Pancreas (tissue), 10 donors: Measurements from ENCODE around the gene NEB. TPM values are rescaled to one million over a fixed set of nuclear protein-coding genes. Genes with fewer than 3 reads are reported as not detected.
"Not testable (repeated sequence)": the region's sequence is repeated elsewhere in the genome, so short reads cannot be mapped to it uniquely, and the experiment has no call there.

Experiments
- ATAC-seq, 4 donors: fragments of 200-7000 bp; cut with Tn5 transposase; one replicate each; pipeline versions ENCODE4 v1.8.0 to v1.9.1; 2020; ENCODE audit warnings: mild to moderate bottlenecking in 4 of 4, moderate library complexity in 4 of 4
- DNase-seq, 6 donors: peaks; one replicate each; pipeline ENCODE4 v3.0.0-alpha.2; 2020
- FAIRE-seq: peaks from 2 replicates; lab custom pipeline; 2012; peaks lifted over from hg19 to GRCh38; lab: Jason Lieb, UNC
- H3K27ac ChIP-seq, 4 donors: fragments of 200-600 bp; sonication (generic); 1 replicate in 3 of 4; 2 replicates in 1 of 4; pipeline versions ENCODE4 v1.5.0 to v1.8.0; 2020
- H3K27me3 ChIP-seq, 4 donors: fragments of 200-600 bp; one replicate each; pipeline ENCODE4 v1.8.0; 2021
- H3K36me3 ChIP-seq, 3 donors: fragments of 200-600 bp; sonication (generic) in 1 of 3; one replicate each; pipeline versions ENCODE4 v1.5.0 to v1.8.0; 2020 to 2021
- H3K4me1 ChIP-seq, 3 donors: fragments of 200-600 bp; one replicate each; pipeline ENCODE4 v1.8.0; 2021
- H3K4me3 ChIP-seq, 4 donors: fragments of 200-600 bp; sonication (generic) in 2 of 4; one replicate each; pipeline versions ENCODE4 v1.5.0 to v1.8.0; 2020 to 2021
- H3K9me3 ChIP-seq, 4 donors: fragments of 200-600 bp; one replicate each; pipeline ENCODE4 v1.8.0; 2021
- CTCF ChIP-seq, 4 donors: fragments of 200-600 bp; sonication (generic) in 3 of 4; IDR thresholded peaks; one replicate each; pipeline versions ENCODE4 v1.5.0 to v1.8.0; 2021; ENCODE audit warnings: antibody characterized with exemption in 4 of 4
- WGBS, 2 donors: extraction: QIAGEN DNeasy Blood & Tissue Kit; methylation state at CpG; one replicate each; pipeline ENCODE4 v1.1.7; 2013; 5-methylcytosine and 5-hydroxymethylcytosine counted together
- intact Hi-C, 3 donors: fragments of 100-400 bp; cut with DNase I; formaldehyde crosslinking; loops; one replicate each; pipeline versions ENCODE4 v1.11.1 to v1.14.2; 2022
- polyA plus RNA-seq, 2 donors: library from polyadenylated mRNA; stranded (reverse); fragments of 200-250 nt; gene quantifications; one replicate each; pipeline ENCODE4 v1.2.3, GENCODE V29; 2013
- total RNA-seq, 6 donors: library from RNA; stranded (reverse); fragmentation: NEBNext Ultra II Directional in 4 of 6; extraction: Animal tissue kit (Norgen Biotek cat#: 25700) in 4 of 6; gene quantifications; one replicate each; pipeline versions ENCODE4 v1.2.1 to v1.2.4, GENCODE V29; 2021 to 2023
- donor health status: healthy with polysubstance abuse.
- donor health status: DM: no; HTN: no; CAD: no; lungs with moderate emphysema.
- donor health status: DM: no; HTN: no; CAD: no.
- donor health status: control.
- donor health status: control.
- donor health status: Bipolar disorder and iron deficiency.
- donor health status: DM: yes; HTN: yes; CAD: no.
- donor health status: DM: no; HTN: no; CAD: no.
- donor health status: DM: no; HTN: no; CAD: no.
- donor health status: DM: yes; HTN: yes; CAD: no.

Gene NEB
- total and polyA plus RNA-seq, 8 donors = 0.58 to 2.5 (median 0.80) TPM

GRCh38 chr2:151753540-151753939, 19.3 kb upstream of the NEB start:
- no peak overlapping the region for H3K4me3 ChIP-seq
- H3K9me3 ChIP-seq = no peaks in the 10 kb centered on the region
- H3K27me3 ChIP-seq = no peaks in the 10 kb centered on the region
- intact Hi-C loops = no loop called here
- ATAC-seq (no peak), FAIRE-seq (no peak), DNase-seq (no peak)
- H3K27ac ChIP-seq = no peak overlapping the region
- no peak for TF ChIP-seq CTCF (IDR thresholded peaks at IDR 0.05)
- no peaks in the 10 kb centered on the region for H3K36me3 ChIP-seq
- no peaks in the 10 kb centered on the region for H3K4me1 ChIP-seq

- H3K4me1 ChIP-seq, DNase-seq, H3K27me3 ChIP-seq, H3K27ac ChIP-seq, FAIRE-seq, H3K9me3 ChIP-seq, ATAC-seq, intact Hi-C loops, H3K36me3 ChIP-seq, H3K4me3 ChIP-seq: not testable (repeated sequence)
- WGBS, 2 donors = 93 to 95% methylated on average over 3 of the region's 3 CpGs
Observed at GRCh38 chr2:151745261-151745660, 11.0 kb upstream of the NEB start.

- Histone ChIP-seq H3K4me1 (peaks cover 0 to 8% (median 4%) of the 10 kb centered on the region in 3 donors), H3K36me3 (no peaks in the 10 kb centered on the region), H3K9me3 (no peaks in the 10 kb centered on the region), H3K4me3 (no peak overlapping the region), H3K27ac (no peak overlapping the region), H3K27me3 (no peaks in the 10 kb centered on the region)
- TF ChIP-seq CTCF (IDR thresholded peaks at IDR 0.05) = no peak
- FAIRE-seq = no peak
- DNase-seq = no peak
- intact Hi-C loops = no loop called here
- no peak for ATAC-seq
- 77 to 84% methylated on average over 5 of the region's 5 CpGs for WGBS, 2 donors
Observed at GRCh38 chr2:151730262-151730975, 3.9 kb downstream of the NEB start.

- no peaks in the 10 kb centered on the region for H3K9me3 ChIP-seq
- H3K27ac ChIP-seq = no peak overlapping the region
- DNase-seq (no peak), FAIRE-seq (no peak), ATAC-seq (no peak)
- peaks cover 0 to 8% (median 4%) of the 10 kb centered on the region in 3 donors for H3K4me1 ChIP-seq
- intact Hi-C loops = no loop called here
- no peaks in the 10 kb centered on the region for H3K36me3 ChIP-seq
- TF ChIP-seq CTCF (IDR thresholded peaks at IDR 0.05) = no peak
- 32 to 44% methylated on average over 1 of the region's 1 CpG for WGBS, 2 donors
- H3K27me3 ChIP-seq = no peaks in the 10 kb centered on the region
- no peak overlapping the region for H3K4me3 ChIP-seq
Observed at GRCh38 chr2:151729837-151730236, 4.4 kb downstream of the NEB start.

- TF ChIP-seq CTCF (IDR thresholded peaks at IDR 0.05) = no peak
- intact Hi-C loops = no loop called here
- H3K4me3 ChIP-seq = no peak overlapping the region
- H3K9me3 ChIP-seq = no peaks in the 10 kb centered on the region
- H3K36me3 ChIP-seq = no peaks in the 10 kb centered on the region
- H3K27ac ChIP-seq = no peak overlapping the region
- ATAC-seq (no peak), DNase-seq (no peak), FAIRE-seq (no peak)
- WGBS, 2 donors = 86 to 95% methylated on average over 3 of the region's 3 CpGs
- no peaks in the 10 kb centered on the region for H3K27me3 ChIP-seq
- peaks cover 0 to 8% (median 4%) of the 10 kb centered on the region in 3 donors for H3K4me1 ChIP-seq
Observed at GRCh38 chr2:151729415-151729811, 4.9 kb downstream of the NEB start.
